Neutrophil (primary cell): ENCODE measurements around the gene GRIN2A.

Experiments
- H3K27ac ChIP-seq: fragments of 200-600 bp; sonication (generic); 2 replicates; pipeline ENCODE4 v1.5.1; 2016; ENCODE audit warnings: mild to moderate bottlenecking, moderate library complexity
- H3K27me3 ChIP-seq: fragments of 200-600 bp; sonication (generic); 2 replicates; pipeline ENCODE4 v1.6.0; 2016; ENCODE audit warnings: mild to moderate bottlenecking
- H3K36me3 ChIP-seq: fragments of 200-600 bp; sonication (generic); 2 replicates; pipeline ENCODE4 v1.5.1; 2017
- H3K4me1 ChIP-seq, 2 experiments: fragments of 200-600 bp in 1 of 2; sonication (generic) in 1 of 2; 1 replicate in 1 of 2; 2 replicates in 1 of 2; pipeline versions ENCODE4 v1.5.1 to v1.6.1; 2013 to 2016; ENCODE audit warnings: low read depth in 1 of 2, low read length in 1 of 2, mild to moderate bottlenecking in 1 of 2, moderate library complexity in 1 of 2; ENCODE audit not compliant: control insufficient read depth in 1 of 2, insufficient read depth in 1 of 2
- H3K4me3 ChIP-seq, 2 experiments: fragments of 200-600 bp in 1 of 2; sonication (generic) in 1 of 2; 1 replicate in 1 of 2; 2 replicates in 1 of 2; pipeline ENCODE4 v1.5.1; 2013 to 2016; ENCODE audit warnings: low read depth in 1 of 2, low read length in 1 of 2, mild to moderate bottlenecking in 1 of 2, moderate library complexity in 1 of 2
- H3K9me3 ChIP-seq: fragments of 200-600 bp; sonication (generic); 2 replicates; pipeline ENCODE4 v1.5.1; 2016
- TF ChIP-seq, protein P1 (sequence below): fragments of 200-600 bp; sonication (generic); IDR thresholded peaks from 2 replicates; pipeline ENCODE4 v1.5.1; 2016; ENCODE audit warnings: antibody characterized with exemption

Gene GRIN2A

GRCh38 chr16:10130538-10130937 is 51.7 kb downstream of the GRIN2A start:
- Histone ChIP-seq H3K36me3 (no peaks in the 10 kb centered on the region), H3K27me3 (no peaks in the 10 kb centered on the region), H3K9me3 (no peaks in the 10 kb centered on the region), H3K27ac (no peak overlapping the region), H3K4me3 (no peak overlapping the region), H3K4me1 (no peaks in the 10 kb centered on the region)
- TF ChIP-seq, protein P1, sequence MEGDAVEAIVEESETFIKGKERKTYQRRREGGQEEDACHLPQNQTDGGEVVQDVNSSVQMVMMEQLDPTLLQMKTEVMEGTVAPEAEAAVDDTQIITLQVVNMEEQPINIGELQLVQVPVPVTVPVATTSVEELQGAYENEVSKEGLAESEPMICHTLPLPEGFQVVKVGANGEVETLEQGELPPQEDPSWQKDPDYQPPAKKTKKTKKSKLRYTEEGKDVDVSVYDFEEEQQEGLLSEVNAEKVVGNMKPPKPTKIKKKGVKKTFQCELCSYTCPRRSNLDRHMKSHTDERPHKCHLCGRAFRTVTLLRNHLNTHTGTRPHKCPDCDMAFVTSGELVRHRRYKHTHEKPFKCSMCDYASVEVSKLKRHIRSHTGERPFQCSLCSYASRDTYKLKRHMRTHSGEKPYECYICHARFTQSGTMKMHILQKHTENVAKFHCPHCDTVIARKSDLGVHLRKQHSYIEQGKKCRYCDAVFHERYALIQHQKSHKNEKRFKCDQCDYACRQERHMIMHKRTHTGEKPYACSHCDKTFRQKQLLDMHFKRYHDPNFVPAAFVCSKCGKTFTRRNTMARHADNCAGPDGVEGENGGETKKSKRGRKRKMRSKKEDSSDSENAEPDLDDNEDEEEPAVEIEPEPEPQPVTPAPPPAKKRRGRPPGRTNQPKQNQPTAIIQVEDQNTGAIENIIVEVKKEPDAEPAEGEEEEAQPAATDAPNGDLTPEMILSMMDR = no peak

DNA sequence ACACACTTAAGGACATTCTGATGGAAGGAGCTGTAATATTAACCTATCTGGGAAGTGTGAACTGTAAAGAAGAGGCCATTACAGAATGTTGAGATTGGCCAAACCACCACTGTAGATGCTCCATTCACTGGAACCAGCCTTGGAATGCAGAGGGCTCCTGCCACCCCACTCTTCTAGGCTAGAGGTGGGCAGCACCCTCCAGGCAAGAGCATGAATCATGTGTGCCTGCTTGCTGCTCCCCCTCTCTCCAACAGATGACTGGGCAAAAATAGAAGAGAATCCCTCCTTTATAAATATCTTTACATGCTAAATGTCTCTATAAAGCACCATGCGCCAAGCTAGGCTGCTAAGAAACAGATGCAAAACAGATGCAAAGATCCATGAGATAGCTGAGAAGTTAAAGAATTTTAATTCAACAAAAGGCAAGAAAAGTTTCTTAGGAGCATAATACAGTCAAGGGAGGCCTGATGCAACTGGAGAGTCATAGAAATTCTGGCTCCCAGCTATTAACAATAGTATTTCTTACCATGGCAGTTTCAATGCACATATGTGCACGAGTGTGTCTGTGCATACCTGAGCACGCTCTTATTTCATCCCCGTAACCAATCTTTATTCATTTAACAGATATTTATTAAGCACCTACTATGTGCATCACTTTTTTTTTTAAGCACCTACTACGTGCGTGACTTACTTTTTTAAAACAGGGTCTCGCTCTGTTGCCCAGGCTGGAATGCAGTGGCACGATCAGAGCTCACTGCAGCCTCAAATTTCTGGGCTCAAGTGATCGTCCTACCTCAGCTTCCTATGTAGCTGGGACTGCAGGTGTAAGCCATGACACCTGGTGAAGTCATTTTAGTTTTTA is 53.6 kb downstream of the GRIN2A start:
- TF ChIP-seq, protein P1 = no peak
- H3K27me3 ChIP-seq = no peaks in the 10 kb centered on the region
- no peak overlapping the region for H3K4me3 ChIP-seq

GRCh38 chr16:10126686-10127085 is 55.5 kb downstream of the GRIN2A start:
- Histone ChIP-seq H3K27ac (no peak overlapping the region), H3K9me3 (no peaks in the 10 kb centered on the region), H3K27me3 (peaks cover 13% of the 10 kb centered on the region), H3K36me3 (no peaks in the 10 kb centered on the region), H3K4me1 (no peaks in the 10 kb centered on the region), H3K4me3 (no peak overlapping the region)
- TF ChIP-seq, protein P1 = no peak

More for the DNA sequence above, 53.6 kb downstream of the GRIN2A start:
- Histone ChIP-seq H3K36me3 (no peaks in the 10 kb centered on the region), H3K4me1 (no peaks in the 10 kb centered on the region), H3K9me3 (no peaks in the 10 kb centered on the region), H3K27ac (no peak overlapping the region)

DNA sequence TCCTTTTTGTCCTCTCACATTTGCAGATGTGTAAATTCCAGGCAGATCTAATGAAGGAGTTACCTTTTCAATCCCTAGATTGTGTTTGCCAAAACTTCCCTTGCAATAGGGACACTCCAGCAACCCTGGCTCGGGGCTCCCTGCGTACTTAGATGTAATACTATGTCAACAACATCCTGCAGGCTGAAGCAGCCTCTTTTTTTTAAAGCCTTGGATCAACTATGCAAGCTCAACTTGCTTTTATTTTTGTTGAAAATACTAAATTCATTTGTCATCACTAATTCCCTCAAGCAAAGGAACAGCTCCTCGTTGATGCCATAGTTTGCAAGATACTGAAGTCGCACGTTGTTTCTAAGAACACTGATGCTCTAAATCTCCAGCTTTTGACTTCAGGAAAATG is 59.1 kb downstream of the GRIN2A start:
- Histone ChIP-seq H3K27ac (no peak overlapping the region), H3K4me3 (no peak overlapping the region), H3K4me1 (no peaks in the 10 kb centered on the region), H3K9me3 (no peaks in the 10 kb centered on the region), H3K36me3 (no peaks in the 10 kb centered on the region), H3K27me3 (peaks cover 13% of the 10 kb centered on the region)
- TF ChIP-seq, protein P1 = no peak

DNA sequence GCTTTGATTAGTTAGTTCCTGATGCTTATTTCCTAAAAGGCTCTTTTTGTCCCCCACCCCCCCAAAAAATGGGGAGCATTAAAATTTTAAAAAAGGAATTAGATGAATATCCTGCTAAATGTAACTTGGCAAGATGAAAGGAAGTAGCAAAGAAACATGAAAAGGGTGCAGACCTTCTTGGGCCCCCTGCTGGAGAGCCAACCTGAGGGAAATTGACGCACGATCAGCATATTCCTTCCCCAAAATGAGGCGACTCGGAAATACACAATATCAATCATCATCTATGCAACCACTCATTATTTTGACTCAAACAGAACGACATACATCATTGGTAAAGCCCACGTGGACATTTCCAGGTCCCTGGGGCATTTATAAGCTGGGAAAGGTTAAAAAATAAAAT is 59.7 kb downstream of the GRIN2A start:
- Histone ChIP-seq H3K9me3 (no peaks in the 10 kb centered on the region), H3K27me3 (peaks cover 13% of the 10 kb centered on the region), H3K4me1 (no peaks in the 10 kb centered on the region), H3K36me3 (no peaks in the 10 kb centered on the region), H3K4me3 (no peak overlapping the region), H3K27ac (no peak overlapping the region)
- TF ChIP-seq, protein P1 = no peak
